Activated gamma-delta T cell treated with Interleukin-2 at 50 U/mL for 16 hours (primary cell): ENCODE data around the gene AKT1S1.
A peak's percentile ranks its signal among the peaks of the same experiment; 100 is the strongest.

Experiments
- DNase-seq: peaks from one replicate; pipeline ENCODE4 v3.0.0-alpha.2; 2020

Gene AKT1S1

DNA sequence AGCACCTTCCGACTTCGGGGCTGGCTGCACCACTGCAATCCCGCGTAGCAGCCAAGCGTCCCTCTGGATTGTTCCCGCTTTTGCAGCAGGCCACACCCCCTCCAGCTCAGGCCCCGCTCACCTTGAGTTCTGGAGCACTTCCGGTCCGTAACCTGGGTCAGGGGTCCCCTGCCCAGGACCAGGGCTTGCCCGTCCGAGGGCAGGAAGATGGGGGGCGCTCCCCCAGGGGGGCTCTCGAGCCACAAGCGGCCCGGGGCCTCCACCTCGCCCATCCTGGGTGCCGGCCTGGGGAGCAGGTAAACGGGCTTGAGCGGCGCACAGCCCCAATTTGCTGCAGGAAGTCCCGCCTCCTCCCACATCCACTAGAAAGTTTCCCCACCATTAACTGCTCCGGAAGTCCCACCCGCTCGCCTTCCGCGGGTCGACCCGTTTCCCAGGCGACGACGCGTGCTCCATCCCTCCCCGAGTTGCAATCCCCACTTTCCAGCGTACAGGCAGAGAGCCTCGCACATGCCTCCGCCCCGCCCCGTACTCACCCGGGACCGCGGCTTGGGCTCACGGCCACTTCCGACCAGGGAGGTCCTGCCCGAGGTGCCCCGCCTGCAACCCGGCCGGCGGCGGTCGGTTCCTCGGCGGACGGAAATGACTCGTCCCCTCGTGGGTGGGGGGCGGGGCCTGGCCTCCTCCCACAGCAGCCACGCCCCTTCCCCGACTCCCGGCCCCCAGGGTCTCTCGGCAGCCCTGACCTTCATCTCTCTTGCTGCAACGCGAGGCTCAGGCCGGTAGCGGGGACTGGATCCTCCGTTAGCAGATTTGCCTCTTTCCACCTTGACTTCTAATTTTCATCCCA is 10.0 kb downstream of the AKT1S1 start, which contains the start of gene PNKP:
TSS of gene PNKP (minus strand) at position 644 of the 850 bp plus-strand sequence. CDS start at position 272, 372 bp downstream.
- DNase-seq: peak; percentile 84

GRCh38 chr19:49864890-49865289 is 12.3 kb downstream of the AKT1S1 start:
- DNase-seq: no peak

DNA sequence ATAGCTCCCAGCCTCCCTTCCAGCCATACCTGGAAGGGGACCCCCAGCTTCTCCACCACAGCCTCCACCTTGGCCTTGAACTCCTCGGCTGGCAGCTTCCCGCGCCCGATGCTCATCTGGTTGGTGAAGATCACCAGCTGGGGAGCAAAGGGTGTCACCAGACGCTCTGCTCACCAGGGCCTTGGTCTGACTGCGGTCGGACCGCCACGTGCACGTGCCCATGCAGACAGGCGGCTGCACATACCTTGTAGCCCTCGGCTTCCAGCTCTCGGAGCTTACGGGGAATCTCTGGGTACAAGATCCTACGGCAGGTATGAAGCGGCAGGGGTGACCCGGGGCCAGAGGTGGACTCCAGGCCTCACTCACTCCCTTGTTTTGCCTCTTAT is 13.2 kb downstream of the AKT1S1 start:
- no peak for DNase-seq

DNA sequence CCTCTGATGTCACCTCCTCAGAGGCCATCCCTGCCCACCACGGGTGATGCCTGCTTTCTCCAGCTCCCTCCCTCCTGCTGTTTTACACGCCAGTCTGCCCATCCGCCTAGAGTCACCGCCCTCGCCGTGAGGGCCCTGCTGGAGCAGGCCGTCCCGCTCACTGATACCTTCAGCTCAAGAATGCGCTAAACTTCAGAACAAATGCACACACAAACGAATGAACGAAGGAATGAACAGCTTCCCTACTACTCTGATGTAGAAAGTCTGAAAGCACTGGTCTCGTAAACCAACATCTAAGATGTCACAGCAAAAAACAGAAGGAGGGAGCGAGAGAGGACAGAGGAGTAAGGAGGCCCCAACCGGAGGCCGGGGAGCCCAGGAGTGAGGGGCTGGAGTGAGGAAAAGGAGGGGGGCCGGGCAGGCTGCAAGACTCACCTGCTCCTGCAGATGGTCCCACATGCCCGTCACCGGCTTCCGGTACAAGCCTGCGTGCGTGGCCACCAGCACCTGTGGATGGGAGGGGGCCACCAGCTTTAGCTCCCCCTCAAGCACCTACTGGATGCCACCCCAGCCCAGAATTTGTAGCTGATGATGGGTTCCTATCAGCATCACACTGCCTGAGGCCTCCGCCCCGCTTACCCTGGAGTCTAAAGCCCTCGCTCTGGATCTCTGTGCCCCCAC is 13.8 kb downstream of the AKT1S1 start:
- DNase-seq: no peak

DNA sequence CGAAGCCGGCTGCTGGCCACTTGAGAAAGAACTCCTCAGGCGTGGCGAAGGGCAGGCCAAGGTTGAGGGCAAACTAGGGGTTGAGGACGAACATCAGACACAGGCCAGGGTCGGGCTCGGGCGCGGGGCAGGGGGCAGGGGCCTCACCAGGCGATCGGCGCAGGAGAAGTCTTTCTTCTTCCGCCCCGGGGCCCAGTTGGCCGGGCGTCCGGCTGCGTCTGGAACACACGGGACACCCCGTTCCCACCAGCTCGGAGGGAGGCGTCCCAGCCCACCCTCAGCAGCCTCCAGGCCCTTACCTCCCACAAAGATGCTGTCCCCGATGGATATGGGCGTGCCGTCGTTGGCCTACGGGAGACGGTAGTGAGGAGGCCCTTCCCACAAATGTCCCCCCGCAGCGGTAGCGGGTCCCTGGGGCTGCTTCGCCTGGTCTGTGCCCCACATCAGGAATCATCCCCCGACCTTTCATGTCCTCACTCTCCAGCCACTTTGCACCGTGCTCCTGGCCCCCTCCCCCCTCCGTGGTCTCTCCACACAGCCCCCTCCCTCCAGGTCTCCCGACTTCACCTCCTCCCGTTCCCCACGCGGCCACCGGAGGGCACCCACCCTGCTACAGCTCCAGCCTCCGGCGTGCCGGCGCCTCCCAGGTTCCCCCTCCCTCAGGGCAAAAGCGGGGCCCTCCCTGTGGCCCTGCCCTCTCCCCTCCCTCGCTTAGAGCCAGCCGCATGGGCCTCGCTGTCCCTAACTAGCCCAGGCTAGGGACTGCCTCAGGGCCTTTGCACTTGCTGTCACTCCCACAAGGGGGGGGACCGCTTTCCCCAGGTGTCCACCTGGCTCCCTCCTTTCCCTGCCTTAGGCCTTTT is 14.5 kb downstream of the AKT1S1 start:
- DNase-seq: no peak

DNA sequence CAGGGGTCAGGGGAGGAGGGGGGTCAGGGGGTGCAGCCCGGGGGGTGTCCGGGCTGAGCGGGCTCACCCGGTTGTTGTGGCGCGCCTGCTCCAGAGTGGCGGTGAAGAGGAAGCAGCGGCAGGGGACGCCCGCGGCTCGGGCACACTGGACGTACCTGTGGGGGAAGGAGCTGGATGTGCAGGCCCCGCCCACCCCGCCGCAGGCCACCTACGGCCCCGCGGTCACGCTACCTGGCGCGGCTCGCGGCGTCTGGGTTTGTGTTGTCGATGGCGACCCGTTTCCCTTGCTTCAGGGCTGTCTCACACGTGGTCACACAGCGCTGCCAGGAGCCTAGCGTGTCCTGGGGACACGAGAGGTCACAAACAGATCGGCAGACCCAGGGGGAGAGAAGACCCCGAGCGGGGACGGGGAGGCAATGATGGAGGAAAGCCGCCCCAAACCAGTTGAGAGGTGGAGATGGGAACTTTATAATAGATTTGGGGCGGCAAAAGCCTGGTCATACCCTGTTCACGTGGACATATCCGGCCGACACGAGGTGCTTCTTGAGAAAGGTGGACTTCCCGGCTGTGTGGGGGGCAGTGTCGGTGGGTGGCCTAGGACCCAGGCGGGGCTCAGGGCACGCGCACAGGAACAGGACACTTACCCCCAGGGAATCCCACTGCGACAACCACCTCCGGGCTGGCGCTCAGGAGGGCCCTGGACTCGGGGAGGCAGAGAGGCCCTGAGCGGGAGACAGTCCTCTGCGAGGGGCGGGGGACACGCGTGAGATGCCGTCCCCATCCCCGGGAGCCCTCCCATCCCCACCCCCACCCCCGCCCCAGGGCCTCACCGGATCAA is 15.4 kb downstream of the AKT1S1 start:
- no peak for DNase-seq

DNA sequence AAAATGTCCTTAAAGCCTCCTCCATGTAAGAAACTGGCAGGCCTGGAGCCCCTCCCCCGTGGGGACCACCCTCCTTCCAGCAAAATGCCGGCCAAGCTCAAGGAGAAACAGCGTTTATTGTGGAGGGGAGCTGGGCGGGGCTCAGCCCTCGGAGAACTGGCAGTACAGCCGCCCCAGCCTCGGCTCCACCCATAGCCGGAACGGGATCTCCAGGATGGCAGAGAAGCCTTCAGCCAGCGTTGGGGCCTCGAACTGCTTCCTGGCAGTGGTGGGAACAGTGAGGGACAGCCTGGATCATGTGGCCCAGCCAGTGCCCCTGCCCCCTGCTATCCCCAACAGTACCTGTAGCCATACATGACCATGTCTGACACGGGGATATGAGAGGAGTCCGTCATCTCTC is 16.0 kb downstream of the AKT1S1 start:
- DNase-seq: no peak

DNA sequence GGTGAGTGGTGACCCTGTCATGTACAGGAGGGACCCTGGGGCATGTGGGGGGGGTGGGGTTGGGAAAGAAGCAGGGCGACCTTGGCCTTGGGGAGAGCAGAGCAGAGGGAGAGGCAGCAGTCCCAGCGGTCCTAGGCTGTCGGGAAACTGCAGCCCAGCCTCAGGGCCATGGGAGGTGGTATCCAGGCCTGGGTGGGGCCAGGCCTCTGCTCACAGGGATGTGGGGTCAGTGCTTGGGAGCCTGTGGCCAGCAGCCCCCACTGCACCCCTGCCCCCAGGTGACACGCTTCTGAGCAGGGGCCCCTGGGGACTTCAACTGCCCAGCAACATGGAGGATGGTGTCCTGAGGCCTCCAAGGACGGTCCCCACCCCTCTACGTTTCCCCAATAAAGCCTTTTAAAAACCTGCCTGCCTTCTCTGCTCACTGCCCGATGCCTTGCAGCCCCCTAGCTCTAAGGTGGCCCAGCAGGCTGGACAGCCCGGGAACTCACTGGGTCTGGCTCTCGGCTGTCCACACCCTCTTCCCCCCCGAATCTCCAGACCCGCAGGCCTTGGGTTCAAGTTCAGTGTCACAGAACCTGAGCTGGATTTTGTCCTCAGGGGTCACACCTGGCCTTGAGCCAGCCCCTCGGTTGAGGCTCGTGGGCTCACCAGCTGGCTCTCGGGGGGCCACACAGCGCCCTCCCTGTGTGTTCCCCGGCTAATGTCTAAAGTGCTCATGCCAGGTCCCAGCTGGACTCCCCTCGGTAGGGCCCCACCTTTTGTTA is 16.6 kb downstream of the AKT1S1 start:
- no peak for DNase-seq

DNA sequence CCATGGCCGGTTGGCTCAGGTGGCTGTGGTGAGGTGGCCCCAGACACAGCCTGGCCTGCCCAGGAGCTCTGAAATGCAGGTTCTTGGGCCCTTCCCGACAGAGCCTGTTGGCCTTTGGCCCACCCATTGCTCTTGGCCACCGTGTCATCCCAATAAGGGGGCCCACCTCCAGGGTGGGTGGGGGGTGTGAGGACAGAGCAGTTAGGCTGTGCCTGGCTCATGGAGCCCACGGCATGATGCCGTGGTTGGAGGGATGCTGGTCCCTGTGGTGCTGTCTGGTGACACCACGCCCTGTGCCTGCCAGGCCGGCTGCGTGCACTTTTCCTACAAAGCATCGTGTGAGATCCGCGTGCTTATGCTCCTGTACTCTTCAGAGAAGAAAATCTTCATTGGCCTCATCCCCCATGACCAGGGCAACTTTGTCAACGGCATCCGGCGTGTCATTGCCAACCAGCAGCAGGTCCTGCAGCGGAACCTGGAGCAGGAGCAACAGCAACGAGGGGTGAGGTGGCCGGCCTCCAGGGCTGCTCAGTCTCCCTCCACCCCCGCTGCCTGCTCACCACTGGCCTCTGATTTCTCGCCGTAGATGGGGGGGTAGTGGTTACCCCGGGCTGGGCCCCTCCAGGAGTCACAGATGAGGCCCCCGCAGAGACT is 17.3 kb downstream of the AKT1S1 start:
- no peak for DNase-seq

DNA sequence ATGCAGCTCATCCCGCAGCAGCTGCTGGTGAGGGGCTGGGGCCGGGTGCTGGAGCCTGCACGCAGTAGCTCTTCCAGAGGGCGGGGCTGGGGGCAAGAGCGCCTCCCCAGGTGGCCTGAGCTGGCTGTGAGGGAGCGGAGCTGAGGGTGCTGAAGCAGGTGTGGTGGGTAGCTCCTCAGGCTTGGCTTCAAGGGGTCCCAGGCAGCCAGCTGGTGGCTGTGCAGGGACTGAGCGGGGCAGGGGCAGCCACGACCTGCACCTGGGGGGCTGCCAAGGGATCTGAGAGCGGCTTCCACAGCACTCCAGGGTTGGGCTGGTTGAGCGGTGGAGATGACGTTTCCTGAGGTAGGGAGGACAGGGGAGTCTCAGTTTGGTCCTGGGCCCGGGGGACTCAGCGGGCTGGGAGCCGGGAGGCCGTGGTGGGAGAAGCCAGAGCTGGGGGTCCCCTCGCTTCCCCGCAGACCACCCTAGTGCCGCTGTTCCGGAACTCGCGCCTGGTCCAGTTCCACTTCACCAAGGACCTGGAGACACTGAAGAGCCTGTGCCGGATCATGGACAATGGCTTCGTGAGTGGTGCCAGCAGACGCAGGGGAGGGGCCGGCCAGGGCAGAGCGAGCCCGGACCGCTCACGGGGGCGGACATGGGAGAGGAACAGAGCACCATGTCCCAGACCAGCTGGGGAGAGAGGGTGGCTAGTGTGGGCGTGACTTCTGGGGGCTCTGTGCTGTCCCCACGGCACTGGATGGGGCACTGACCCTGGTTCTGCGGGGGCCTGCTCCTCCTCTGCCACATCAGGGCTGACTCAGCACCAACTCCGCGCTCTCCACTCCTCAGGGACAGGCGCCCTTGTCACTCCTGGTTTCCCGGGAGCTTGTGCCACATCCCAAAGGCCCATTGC is 18.8 kb downstream of the AKT1S1 start:
- DNase-seq: no peak

GRCh38 chr19:49857838-49858087 is 19.4 kb downstream of the AKT1S1 start:
- DNase-seq: no peak

DNA sequence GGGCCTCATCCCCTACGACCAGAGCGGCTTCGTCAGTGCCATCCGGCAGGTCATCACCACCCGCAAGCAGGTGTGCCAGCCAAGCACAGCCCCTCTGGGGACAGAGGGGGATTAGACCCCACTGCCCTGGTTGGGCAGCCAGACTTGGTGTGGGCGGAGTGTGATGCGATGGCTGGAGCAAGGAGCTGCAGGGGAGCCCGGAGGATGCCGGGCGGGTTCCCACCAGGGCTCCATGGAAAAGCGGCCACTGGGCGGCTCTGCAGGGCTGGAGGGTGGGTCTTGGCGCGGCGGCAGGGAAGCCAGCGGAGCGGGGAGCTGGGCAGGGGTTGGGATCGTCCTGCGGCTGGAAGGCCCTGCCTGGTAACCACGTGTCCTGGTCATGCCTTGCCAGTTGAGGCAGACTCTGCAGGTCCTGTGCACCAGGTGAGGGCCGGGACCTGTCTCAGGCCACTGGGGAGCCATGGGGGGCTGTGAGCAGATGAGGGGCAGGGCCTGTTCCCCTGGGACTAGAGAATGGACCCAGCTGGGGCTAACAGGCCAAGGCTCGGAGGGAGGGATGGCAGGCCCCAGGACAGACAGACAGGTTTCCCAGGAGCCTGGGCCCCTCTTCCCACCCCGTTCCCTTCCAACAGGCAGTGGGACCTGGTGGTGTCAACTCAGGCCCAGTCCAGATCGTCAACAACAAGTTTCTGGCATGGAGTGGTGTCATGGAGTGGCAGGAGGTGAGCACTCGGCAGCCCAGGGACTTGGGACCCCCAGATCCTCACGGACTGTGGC is 19.9 kb downstream of the AKT1S1 start:
- DNase-seq: no peak

GRCh38 chr19:49856574-49857021 is 20.6 kb downstream of the AKT1S1 start:
- no peak for DNase-seq

GRCh38 chr19:49855676-49856573 is 21.2 kb downstream of the AKT1S1 start:
- no peak for DNase-seq

- DNase-seq: no peak
Measured at GRCh38 chr19:49855277-49855675, 21.9 kb downstream of the AKT1S1 start.

GRCh38 chr19:49854378-49855263 is 22.5 kb downstream of the AKT1S1 start:
- DNase-seq: no peak

- DNase-seq: no peak
Measured at GRCh38 chr19:49853852-49854377, 23.2 kb downstream of the AKT1S1 start.
